Body of pancreas (tissue), 4 donors: ENCODE results near the gene PDE4D.

Experiments
- POLR2A ChIP-seq, 3 donors: fragments of 450-650 bp; IDR thresholded peaks; one replicate each; pipeline ENCODE4 v1.6.1; 2016; ENCODE audit warnings: antibody characterized with exemption in 3 of 3, mild to moderate bottlenecking in 2 of 3
- TF ChIP-seq, protein P1 (sequence below), 7 experiments: fragments of 450-650 bp in 4 of 7; fragments of 200-600 bp in 3 of 7; sonication (generic) in 3 of 7; IDR thresholded peaks; one replicate each; pipeline ENCODE4 v1.5.1; 2016 to 2019; ENCODE audit warnings: antibody characterized with exemption in 7 of 7

GRCh38 chr5:59661954-59662615 is 231.4 kb downstream of the PDE4D start:
- TF ChIP-seq, protein P1, sequence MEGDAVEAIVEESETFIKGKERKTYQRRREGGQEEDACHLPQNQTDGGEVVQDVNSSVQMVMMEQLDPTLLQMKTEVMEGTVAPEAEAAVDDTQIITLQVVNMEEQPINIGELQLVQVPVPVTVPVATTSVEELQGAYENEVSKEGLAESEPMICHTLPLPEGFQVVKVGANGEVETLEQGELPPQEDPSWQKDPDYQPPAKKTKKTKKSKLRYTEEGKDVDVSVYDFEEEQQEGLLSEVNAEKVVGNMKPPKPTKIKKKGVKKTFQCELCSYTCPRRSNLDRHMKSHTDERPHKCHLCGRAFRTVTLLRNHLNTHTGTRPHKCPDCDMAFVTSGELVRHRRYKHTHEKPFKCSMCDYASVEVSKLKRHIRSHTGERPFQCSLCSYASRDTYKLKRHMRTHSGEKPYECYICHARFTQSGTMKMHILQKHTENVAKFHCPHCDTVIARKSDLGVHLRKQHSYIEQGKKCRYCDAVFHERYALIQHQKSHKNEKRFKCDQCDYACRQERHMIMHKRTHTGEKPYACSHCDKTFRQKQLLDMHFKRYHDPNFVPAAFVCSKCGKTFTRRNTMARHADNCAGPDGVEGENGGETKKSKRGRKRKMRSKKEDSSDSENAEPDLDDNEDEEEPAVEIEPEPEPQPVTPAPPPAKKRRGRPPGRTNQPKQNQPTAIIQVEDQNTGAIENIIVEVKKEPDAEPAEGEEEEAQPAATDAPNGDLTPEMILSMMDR (IDR thresholded peaks at IDR 0.05) = no peak
- no peak for TF ChIP-seq POLR2A (IDR thresholded peaks at IDR 0.05)
